ENCODE results near the gene LRRC27. TPM values are rescaled to one million over a fixed set of nuclear protein-coding genes. Genes with fewer than 3 reads are reported as not detected.
A peak's percentile ranks its signal among the peaks of the same experiment; 100 is the strongest.

The LRRC27 gene
- total RNA-seq, 2 experiments from 2014 or later: 2.5 to 2.8 TPM

DNA sequence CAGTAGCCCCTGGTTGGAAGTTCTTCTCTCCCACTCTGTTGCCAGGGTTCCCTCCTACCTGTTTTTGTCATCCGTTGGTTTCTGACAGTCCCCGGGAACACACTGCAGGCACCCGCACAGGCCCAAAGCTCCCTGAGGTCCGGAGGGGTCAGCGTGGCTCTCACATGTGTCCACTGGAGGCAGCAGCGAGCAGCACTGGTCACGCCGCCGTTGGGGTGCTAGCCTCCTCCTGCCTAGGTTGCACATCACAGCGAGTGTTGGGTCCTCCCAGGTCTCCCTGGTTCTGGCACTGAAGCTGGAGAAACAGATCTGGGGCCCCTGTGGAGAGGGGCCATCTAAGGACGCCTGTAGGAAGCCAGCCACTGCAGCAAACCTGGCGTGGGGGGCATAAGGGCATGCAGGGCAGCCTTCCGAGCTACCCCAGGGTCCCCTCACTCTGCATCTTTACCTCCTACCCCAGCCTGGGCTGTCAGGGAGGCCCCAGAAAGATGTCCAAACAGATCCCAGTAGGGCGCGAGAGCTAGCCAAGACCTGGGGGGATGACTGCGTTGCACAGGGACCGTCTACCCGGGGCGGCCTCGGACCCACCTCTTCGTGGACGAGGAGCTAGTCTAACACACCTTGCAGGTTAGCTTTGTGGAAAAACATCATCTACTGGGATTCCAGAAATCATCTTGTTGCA is 28.9 kb downstream of the LRRC27 start:
- peak; percentile 47 for DNase-seq
- H3K36me3 Mint-ChIP-seq: no peaks in the 10 kb centered on the region
- H3K4me3 Mint-ChIP-seq: no peak overlapping the region
- no peaks in the 10 kb centered on the region for H3K27me3 Mint-ChIP-seq
- no peaks in the 10 kb centered on the region for H3K4me1 Mint-ChIP-seq (ENCODE audit: low read depth)
- H3K27ac Mint-ChIP-seq: no peak overlapping the region
- peaks cover 6% of the 10 kb centered on the region for H3K9me3 Mint-ChIP-seq
- POLR2A ChIA-PET: no interaction called here
- CTCF ChIA-PET: interaction anchor here (0.6 to 2.1 kb wide), 13 partner anchors 9 to 333 kb away, joined by 3 to 8 read pairs (median 3); no protein-coding TSS in a partner anchor
- intact Hi-C loops (cut with micrococcal nuclease): no loop called here

DNA sequence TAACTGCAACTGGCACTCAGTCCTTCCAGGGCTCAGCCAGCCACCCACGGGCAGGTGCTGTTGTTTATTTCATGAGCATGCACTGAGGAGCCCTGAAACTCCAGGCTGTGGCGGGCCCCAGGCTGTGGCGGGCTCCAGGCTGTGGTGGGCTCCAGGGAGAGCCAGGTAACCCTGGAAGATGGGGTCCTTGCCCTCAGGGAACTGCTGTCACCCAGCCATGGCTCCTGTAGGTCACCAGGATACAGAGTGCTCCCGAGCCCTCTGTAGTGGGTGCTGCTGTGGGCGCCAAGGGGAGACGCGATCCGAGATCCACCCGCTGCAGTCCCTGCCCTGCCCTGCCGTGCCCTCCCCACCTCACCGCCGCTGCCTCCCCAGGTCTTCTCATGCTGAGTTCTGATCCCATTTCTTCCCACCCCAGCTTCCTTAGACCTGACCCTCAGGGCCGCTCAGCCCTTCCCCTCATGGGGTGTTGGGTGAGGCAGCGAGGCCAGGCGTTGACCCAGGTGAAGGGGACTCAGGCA is 29.6 kb downstream of the LRRC27 start:
- CTCF ChIA-PET: interaction anchor here (0.7 to 2.1 kb wide), 7 partner anchors 8 to 92 kb away, joined by 3 to 8 read pairs (median 3); no protein-coding TSS in a partner anchor
- Mint-ChIP-seq H3K4me1 (ENCODE audit: low read depth) (no peaks in the 10 kb centered on the region), H3K36me3 (no peaks in the 10 kb centered on the region), H3K4me3 (no peak overlapping the region), H3K27ac (no peak overlapping the region), H3K9me3 (peaks cover 6% of the 10 kb centered on the region), H3K27me3 (no peaks in the 10 kb centered on the region)
- intact Hi-C loops (cut with micrococcal nuclease): no loop called here
- POLR2A ChIA-PET: no interaction called here
- no peak for DNase-seq

DNA sequence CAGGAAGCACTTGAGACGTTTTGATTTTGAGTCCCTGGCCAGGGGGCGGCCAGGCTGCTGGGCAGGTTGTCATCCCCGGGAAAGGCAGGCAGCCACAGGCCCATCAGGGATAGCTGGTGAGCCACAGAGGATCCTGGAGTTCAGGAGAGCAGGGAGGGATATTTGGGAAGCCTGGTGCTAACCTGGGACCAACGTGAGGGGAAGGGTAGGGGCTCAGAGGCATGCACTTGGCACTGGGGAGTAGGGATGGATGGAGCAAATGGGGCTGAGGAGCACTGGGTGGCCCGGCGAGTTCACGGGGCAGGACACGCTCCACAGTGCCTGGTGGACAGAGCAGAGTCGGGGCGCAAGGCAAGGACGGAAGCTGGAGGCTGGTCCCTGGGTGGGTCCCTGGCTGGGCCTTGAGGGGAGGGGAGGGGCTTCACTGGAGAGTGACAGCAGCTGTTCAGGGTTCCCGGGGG is 30.2 kb downstream of the LRRC27 start:
- no peaks in the 10 kb centered on the region for H3K27me3 Mint-ChIP-seq
- H3K27ac Mint-ChIP-seq: no peak overlapping the region
- CTCF ChIA-PET: interaction anchor here (2.1 kb wide), 1 partner anchor 11 kb away, joined by 8 read pairs; no protein-coding TSS in a partner anchor
- H3K4me1 Mint-ChIP-seq (ENCODE audit: low read depth): no peaks in the 10 kb centered on the region
- intact Hi-C loops (cut with micrococcal nuclease): no loop called here
- H3K36me3 Mint-ChIP-seq: peaks cover 2% of the 10 kb centered on the region
- no peak overlapping the region for H3K4me3 Mint-ChIP-seq
- H3K9me3 Mint-ChIP-seq: peaks cover 6% of the 10 kb centered on the region
- POLR2A ChIA-PET: no interaction called here
- DNase-seq: no peak

DNA sequence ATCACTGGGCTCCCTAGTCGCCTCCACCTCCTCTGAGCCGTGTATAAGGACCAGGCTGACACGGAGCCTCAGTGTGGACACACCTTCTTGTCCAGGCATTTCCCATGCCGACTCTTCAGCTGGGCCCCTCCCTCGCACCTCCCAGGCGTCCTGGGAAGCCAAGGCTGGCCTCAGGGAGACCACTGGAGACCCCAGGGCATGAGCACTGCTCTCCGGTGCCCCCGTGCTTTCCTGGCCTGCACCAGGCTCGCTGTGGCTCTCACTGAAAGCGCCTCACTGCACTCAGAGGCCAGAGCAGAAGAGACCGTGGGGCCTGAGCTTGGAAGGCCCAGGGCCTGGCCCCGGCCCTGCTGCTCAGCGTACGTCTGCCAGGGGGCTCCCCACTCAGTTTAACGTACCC is 31.4 kb downstream of the LRRC27 start:
- Mint-ChIP-seq H3K4me3 (no peak overlapping the region), H3K9me3 (peaks cover 3% of the 10 kb centered on the region), H3K4me1 (ENCODE audit: low read depth) (no peaks in the 10 kb centered on the region), H3K27ac (no peak overlapping the region), H3K27me3 (no peaks in the 10 kb centered on the region), H3K36me3 (peaks cover 2% of the 10 kb centered on the region)
- ChIA-PET CTCF (no interaction called here), POLR2A (no interaction called here)
- DNase-seq: no peak
- intact Hi-C loops (cut with micrococcal nuclease): no loop called here

DNA sequence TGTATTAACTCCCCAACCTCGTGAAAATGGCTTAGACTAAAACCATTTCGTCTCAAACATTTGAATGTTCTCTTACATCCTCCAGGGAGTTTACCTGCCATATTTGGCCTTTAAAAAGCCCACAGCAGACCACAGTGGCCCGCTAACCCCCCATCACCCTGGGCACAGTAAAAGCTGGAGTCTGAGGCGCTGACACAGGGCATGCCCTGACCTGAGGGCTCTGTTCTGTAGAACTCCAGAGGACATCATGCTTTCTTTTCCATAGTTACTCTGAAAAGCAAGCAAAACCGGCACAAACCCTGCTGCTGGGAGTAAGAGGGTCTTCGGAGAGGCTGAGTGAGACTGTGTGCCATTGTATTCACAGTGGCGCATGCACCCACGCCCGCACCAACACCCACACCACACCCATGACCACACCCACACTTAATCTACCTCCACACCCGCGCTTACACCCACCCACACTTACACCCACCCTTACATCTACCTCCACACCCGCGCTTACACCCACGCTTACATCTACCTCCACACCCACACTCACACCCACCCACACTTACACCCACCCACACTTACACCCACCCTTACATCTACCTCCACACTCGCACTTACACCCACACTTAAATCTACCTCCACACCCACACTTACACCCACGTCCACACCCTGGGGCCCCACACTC is 32.1 kb downstream of the LRRC27 start:
- POLR2A ChIA-PET: no interaction called here
- Mint-ChIP-seq H3K27me3 (no peaks in the 10 kb centered on the region), H3K4me1 (ENCODE audit: low read depth) (no peaks in the 10 kb centered on the region), H3K27ac (no peak overlapping the region), H3K36me3 (peaks cover 2% of the 10 kb centered on the region), H3K4me3 (no peak overlapping the region), H3K9me3 (peaks cover 3% of the 10 kb centered on the region)
- CTCF ChIA-PET: no interaction called here
- DNase-seq: no peak
- intact Hi-C loops (cut with micrococcal nuclease): no loop called here

DNA sequence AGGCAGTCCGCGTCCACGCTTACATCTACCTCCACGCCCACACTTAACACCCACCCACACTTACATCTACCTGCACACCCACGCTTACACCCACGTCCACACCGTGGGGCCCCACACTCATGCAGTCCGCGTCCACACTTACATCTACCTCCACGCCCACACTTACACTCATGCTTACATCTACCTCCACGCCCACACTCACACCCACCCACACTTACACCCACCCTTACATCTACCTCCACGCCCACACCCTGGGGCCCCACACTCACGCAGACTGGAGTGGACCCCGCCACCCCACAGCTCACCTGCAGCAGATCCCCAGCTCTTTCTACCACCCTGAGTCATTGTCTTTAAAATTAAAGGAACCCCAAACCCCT is 32.6 kb downstream of the LRRC27 start:
- ChIA-PET POLR2A (no interaction called here), CTCF (no interaction called here)
- intact Hi-C loops (cut with micrococcal nuclease): no loop called here
- peaks cover 3% of the 10 kb centered on the region for H3K9me3 Mint-ChIP-seq
- H3K27ac Mint-ChIP-seq: peak overlapping the region; percentile 20
- peaks cover 2% of the 10 kb centered on the region for H3K36me3 Mint-ChIP-seq
- DNase-seq: peak; percentile 55
- H3K4me3 Mint-ChIP-seq: no peak overlapping the region
- no peaks in the 10 kb centered on the region for H3K27me3 Mint-ChIP-seq
- H3K4me1 Mint-ChIP-seq (ENCODE audit: low read depth): no peaks in the 10 kb centered on the region

DNA sequence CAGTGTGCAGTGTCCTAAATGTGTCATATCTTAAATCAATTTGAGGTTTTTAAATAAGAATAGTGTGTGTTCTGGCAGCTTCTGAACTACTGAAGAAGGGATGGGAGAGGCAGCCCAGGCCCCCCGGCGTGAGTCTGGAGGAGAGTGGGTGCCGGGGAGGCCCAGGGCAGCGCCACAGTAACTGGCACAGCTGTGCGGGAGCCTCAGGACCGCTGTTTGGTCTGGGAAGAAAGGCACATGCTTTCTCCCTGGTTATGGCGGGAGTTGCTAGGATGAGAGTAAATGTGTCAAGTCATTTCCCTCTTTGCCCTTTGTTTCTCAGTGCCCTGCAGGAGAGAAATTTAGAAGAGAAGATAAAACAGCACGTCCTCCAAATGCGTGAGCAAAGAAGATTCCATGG is 33.1 kb downstream of the LRRC27 start:
- ChIA-PET CTCF (no interaction called here), POLR2A (no interaction called here)
- intact Hi-C loops (cut with micrococcal nuclease): no loop called here
- Mint-ChIP-seq H3K27me3 (no peaks in the 10 kb centered on the region), H3K4me1 (ENCODE audit: low read depth) (no peaks in the 10 kb centered on the region), H3K27ac (no peak overlapping the region), H3K4me3 (no peak overlapping the region), H3K9me3 (peaks cover 3% of the 10 kb centered on the region), H3K36me3 (peaks cover 2% of the 10 kb centered on the region)
- DNase-seq: no peak

DNA sequence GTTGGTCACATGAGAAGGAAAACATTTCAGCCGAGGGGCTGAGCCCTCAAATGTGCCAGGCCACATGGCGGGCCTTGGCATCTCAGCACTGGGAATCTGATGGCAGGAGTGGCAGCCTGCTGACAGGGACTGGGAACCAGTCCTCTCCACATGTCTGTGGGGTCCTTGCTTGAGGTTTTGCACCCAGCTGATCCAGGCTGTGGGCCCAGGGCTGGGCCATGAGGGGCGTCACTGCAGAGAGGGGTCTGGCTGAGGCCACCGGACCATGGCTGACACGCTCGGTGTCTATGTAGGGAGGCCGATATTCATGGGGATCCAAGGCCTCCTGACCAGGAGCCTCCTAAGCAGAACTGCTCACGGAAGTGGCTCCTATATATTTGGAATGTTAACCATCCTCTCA is 34.0 kb downstream of the LRRC27 start:
- Mint-ChIP-seq H3K4me3 (no peak overlapping the region), H3K9me3 (peaks cover 3% of the 10 kb centered on the region), H3K4me1 (ENCODE audit: low read depth) (no peaks in the 10 kb centered on the region), H3K36me3 (peaks cover 2% of the 10 kb centered on the region), H3K27ac (no peak overlapping the region), H3K27me3 (peaks cover 3% of the 10 kb centered on the region)
- intact Hi-C loops (cut with micrococcal nuclease): no loop called here
- DNase-seq: no peak
- ChIA-PET POLR2A (no interaction called here), CTCF (no interaction called here)

DNA sequence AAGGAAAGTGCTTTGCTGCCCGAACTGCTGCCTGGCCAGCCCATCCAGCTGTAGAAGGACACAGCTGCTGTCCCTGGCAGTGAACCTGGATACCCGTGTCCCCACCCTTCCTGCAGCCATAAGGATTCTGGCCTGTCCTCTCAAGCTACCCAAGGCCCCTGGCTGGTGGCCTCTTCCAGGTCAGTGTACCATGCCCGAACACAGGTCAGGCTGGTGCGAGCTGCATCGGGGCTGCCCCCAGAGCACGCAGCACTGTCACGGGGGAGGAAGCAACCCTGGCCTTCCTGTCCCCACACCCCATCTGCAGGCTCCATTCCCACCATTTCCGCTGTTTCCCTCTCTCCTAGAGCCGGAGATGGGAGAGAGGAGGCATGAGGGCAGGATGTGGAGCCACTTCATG is 34.5 kb downstream of the LRRC27 start:
- no peak overlapping the region for H3K27ac Mint-ChIP-seq
- no peak for DNase-seq
- no peak overlapping the region for H3K4me3 Mint-ChIP-seq
- peaks cover 3% of the 10 kb centered on the region for H3K27me3 Mint-ChIP-seq
- POLR2A ChIA-PET: no interaction called here
- peaks cover 2% of the 10 kb centered on the region for H3K36me3 Mint-ChIP-seq
- H3K9me3 Mint-ChIP-seq: peaks cover 3% of the 10 kb centered on the region
- H3K4me1 Mint-ChIP-seq (ENCODE audit: low read depth): no peaks in the 10 kb centered on the region
- intact Hi-C loops (cut with micrococcal nuclease): no loop called here
- CTCF ChIA-PET: interaction anchor here (1.2 kb wide), 1 partner anchor 21 kb away, joined by 3 read pairs; no protein-coding TSS in a partner anchor

DNA sequence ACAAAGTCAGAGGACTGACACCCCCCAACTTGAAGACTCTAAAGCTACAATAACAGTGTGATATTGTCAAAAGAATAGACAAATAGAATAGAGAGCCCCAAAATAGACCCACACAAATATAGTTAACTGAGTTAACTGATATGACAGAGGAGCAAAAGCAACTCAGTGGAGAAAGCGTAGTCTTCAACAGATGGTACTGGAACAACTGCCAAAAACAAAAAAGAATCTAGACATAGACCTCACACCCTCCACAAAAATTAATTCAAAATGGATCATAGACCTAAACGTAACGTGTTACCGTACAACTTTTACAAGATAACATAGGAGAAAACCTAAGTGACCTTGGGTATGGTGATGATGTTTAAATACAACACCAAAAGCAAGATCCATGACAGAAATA is 36.4 kb downstream of the LRRC27 start:
- ChIA-PET CTCF (no interaction called here), POLR2A (no interaction called here)
- Mint-ChIP-seq H3K27me3 (peaks cover 3% of the 10 kb centered on the region), H3K9me3 (peaks cover 3% of the 10 kb centered on the region), H3K36me3 (peaks cover 2% of the 10 kb centered on the region), H3K4me1 (ENCODE audit: low read depth) (peaks cover 3% of the 10 kb centered on the region), H3K4me3 (no peak overlapping the region), H3K27ac (no peak overlapping the region)
- DNase-seq: no peak
- intact Hi-C loops (cut with micrococcal nuclease): no loop called here

DNA sequence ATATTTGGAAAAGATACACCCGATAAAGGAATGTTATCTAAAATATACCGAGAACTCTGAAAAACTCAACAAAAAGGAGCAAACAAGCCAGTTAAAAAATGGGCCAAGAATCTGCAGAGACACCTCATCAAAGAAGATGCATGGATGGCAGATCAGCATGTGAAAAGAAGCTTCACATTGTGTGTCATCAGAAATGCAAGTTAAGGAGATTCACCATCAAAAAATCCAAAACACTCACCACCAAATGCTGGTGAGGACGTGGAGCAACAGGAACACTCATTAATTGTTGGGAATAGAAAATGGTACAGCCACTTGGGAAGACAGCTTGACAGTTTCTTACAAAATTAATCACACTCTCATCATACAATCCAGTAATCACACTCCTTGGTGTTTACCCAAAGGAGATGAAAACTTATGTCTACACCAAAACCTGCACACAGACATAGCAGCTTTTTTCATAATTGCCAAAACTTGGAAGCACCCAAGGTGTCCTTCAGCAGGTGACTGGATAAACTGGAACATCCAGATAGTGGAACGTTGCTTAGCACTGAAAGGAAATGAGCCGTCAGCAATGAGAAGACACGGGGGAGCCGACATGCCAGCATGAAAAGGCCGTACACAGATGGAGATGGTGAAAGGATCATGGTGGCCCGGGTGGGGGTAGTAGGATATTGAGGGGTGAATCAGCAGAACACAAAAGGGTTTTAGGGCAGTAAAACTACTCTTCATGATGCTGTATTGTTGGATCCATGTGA is 37.1 kb downstream of the LRRC27 start:
- Mint-ChIP-seq H3K4me3 (no peak overlapping the region), H3K9me3 (peaks cover 3% of the 10 kb centered on the region), H3K27ac (no peak overlapping the region), H3K27me3 (peaks cover 3% of the 10 kb centered on the region), H3K36me3 (peaks cover 2% of the 10 kb centered on the region), H3K4me1 (ENCODE audit: low read depth) (peaks cover 3% of the 10 kb centered on the region)
- no peak for DNase-seq
- POLR2A ChIA-PET: no interaction called here
- CTCF ChIA-PET: no interaction called here
- intact Hi-C loops (cut with micrococcal nuclease): no loop called here

DNA sequence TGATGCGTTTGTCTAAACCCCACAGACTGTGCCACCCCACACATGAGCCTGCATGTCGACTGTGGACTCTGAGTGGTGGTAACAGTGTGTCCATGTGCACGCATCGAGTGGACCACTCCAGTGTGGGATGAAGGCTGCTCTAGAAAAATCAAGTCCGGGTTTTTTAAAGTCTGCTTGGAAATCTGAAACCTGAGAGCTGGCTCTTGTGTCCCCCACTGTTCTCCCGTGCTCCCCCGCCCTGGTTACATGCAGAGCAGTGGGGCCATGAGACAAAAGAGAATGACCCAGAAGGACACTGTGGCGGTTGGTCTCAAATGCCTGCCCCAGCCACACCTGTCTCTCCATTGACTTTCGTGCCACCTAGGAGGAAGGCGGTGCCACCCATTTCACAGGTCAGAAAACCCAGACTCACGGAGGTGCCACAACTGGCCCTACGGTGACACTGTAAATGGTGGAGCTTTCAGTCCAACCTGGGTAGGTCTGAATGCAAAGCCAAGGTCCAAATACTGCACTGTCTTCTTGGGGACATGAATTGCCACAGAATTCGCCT is 37.7 kb downstream of the LRRC27 start:
- ChIA-PET CTCF (interaction anchor here (0.7 kb wide), 1 partner anchor 8 kb away, joined by 3 read pairs; no protein-coding TSS in a partner anchor), POLR2A (no interaction called here)
- no peak overlapping the region for H3K27ac Mint-ChIP-seq
- peaks cover 2% of the 10 kb centered on the region for H3K9me3 Mint-ChIP-seq
- H3K27me3 Mint-ChIP-seq: peaks cover 3% of the 10 kb centered on the region
- no peak overlapping the region for H3K4me3 Mint-ChIP-seq
- peaks cover 2% of the 10 kb centered on the region for H3K36me3 Mint-ChIP-seq
- DNase-seq: no peak
- intact Hi-C loops (cut with micrococcal nuclease): no loop called here
- peaks cover 3% of the 10 kb centered on the region for H3K4me1 Mint-ChIP-seq (ENCODE audit: low read depth)

Data from activated CD4-positive, alpha-beta memory T cell treated with anti-CD3 and anti-CD28 coated beads for 36 hours (primary cell).